HEK293 (cell line): ENCODE results near the gene GNA12.
"Not testable (repeated sequence)": the region's sequence is repeated elsewhere in the genome, so short reads cannot be mapped to it uniquely, and the experiment has no call there.

ENCODE experiments used
- CTCF ChIA-PET: fragments of 350-600 bp; formaldehyde crosslinking; extraction: SDS; loops from one replicate; lab custom pipeline; 2021; ENCODE audit warnings: antibody characterized with exemption; lab: Yijun Ruan, JAX
- POLR2A ChIA-PET: fragments of 300-600 bp; formaldehyde crosslinking; extraction: SDS; loops from one replicate; lab custom pipeline; 2020; ENCODE audit warnings: antibody characterized with exemption, inconsistent platforms; lab: Yijun Ruan, JAX
- H3K27ac ChIP-seq: fragments of 200-500 bp; sonication (Bioruptor generic); 2 replicates; pipeline ENCODE4 v1.5.1; 2014; ENCODE audit warnings: low read depth, low read length, control low read depth, inconsistent platforms; ENCODE audit errors: extremely low read depth
- H3K36me3 ChIP-seq, 2 experiments: fragments of 200-500 bp in 1 of 2; sonication (Bioruptor generic) in 1 of 2; 1 replicate in 1 of 2; 2 replicates in 1 of 2; pipeline ENCODE4 v1.5.1; 2014 to 2017; ENCODE audit warnings: inconsistent platforms in 2 of 2, low read length in 2 of 2; ENCODE audit not compliant: control insufficient read depth in 2 of 2, insufficient read depth in 1 of 2
- H3K4me1 ChIP-seq: fragments of 200-500 bp; sonication (Bioruptor generic); 2 replicates; pipeline ENCODE4 v1.5.1; 2014; ENCODE audit warnings: mild to moderate bottlenecking, low read length, inconsistent platforms; ENCODE audit not compliant: control insufficient read depth, insufficient read depth
- H3K4me3 ChIP-seq: 2 replicates; pipeline ENCODE4 v1.5.1; 2011; ENCODE audit warnings: low read depth, mild to moderate bottlenecking, control low read depth, low read length, moderate library complexity
- H3K9me3 ChIP-seq: fragments of 200-500 bp; sonication (Bioruptor generic); 2 replicates; pipeline ENCODE4 v1.5.1; 2014; ENCODE audit warnings: low read depth, low read length, inconsistent platforms; ENCODE audit not compliant: control insufficient read depth, insufficient read depth
- KLF10 ChIP-seq: fragments of 450-650 bp; IDR thresholded peaks from 2 replicates; pipeline ENCODE4 v1.5.1; 2018; ENCODE audit warnings: missing biosample characterization, mild to moderate bottlenecking, missing genetic modification characterization
- KLF8 ChIP-seq: fragments of 450-650 bp; formaldehyde crosslinking; IDR thresholded peaks from 2 replicates; pipeline ENCODE4 v1.5.1; 2016; ENCODE audit warnings: missing biosample characterization, missing genetic modification characterization
- PRDM10 ChIP-seq: fragments of 450-650 bp; formaldehyde crosslinking; IDR thresholded peaks from 2 replicates; pipeline ENCODE4 v1.5.1; 2016; ENCODE audit warnings: missing biosample characterization, missing genetic modification characterization
- RBAK ChIP-seq: fragments of 450-650 bp; formaldehyde crosslinking; IDR thresholded peaks from 2 replicates; pipeline ENCODE4 v1.5.1; 2016; ENCODE audit warnings: missing biosample characterization, missing genetic modification characterization
- SP2 ChIP-seq: fragments of 450-650 bp; formaldehyde crosslinking; IDR thresholded peaks from 2 replicates; pipeline ENCODE4 v1.5.1; 2016; ENCODE audit warnings: missing biosample characterization, missing genetic modification characterization
- TCF7L2 ChIP-seq: IDR thresholded peaks from 2 replicates; pipeline ENCODE4 v1.6.1; 2011; ENCODE audit warnings: low read depth, mild to moderate bottlenecking, inconsistent platforms, low read length, moderate library complexity, borderline replicate concordance
- ZBTB48 ChIP-seq: fragments of 450-650 bp; formaldehyde crosslinking; IDR thresholded peaks from 2 replicates; pipeline ENCODE4 v1.5.1; 2016; ENCODE audit warnings: missing biosample characterization, missing genetic modification characterization
- ZNF202 ChIP-seq: fragments of 450-650 bp; formaldehyde crosslinking; IDR thresholded peaks from 2 replicates; pipeline ENCODE4 v1.5.1; 2016; ENCODE audit warnings: missing biosample characterization, missing genetic modification characterization, borderline replicate concordance
- ZNF221 ChIP-seq: fragments of 450-650 bp; formaldehyde crosslinking; IDR thresholded peaks from 2 replicates; pipeline ENCODE4 v1.5.1; 2017; ENCODE audit warnings: missing biosample characterization, missing genetic modification characterization, borderline replicate concordance
- ZNF404 ChIP-seq: fragments of 450-650 bp; formaldehyde crosslinking; IDR thresholded peaks from 2 replicates; pipeline ENCODE4 v1.5.1; 2017; ENCODE audit warnings: missing biosample characterization, missing genetic modification characterization
- ZNF555 ChIP-seq: fragments of 450-650 bp; formaldehyde crosslinking; conservative IDR thresholded peaks from 2 replicates; pipeline ENCODE4 v1.5.1; 2017; ENCODE audit warnings: missing biosample characterization, mild to moderate bottlenecking, missing genetic modification characterization, inconsistent platforms
- ZNF558 ChIP-seq: fragments of 450-650 bp; formaldehyde crosslinking; IDR thresholded peaks from 2 replicates; pipeline ENCODE4 v1.5.1; 2016; ENCODE audit warnings: missing biosample characterization, missing genetic modification characterization
- ZNF610 ChIP-seq: fragments of 450-650 bp; formaldehyde crosslinking; IDR thresholded peaks from 2 replicates; pipeline ENCODE4 v1.5.1; 2016; ENCODE audit warnings: missing biosample characterization, missing genetic modification characterization, borderline replicate concordance
- TF ChIP-seq, protein P1 (sequence below): fragments of 450-650 bp; formaldehyde crosslinking; IDR thresholded peaks from 2 replicates; pipeline ENCODE4 v1.5.0; 2017; ENCODE audit warnings: missing biosample characterization, missing genetic modification characterization, borderline replicate concordance

GNA12 gene

DNA sequence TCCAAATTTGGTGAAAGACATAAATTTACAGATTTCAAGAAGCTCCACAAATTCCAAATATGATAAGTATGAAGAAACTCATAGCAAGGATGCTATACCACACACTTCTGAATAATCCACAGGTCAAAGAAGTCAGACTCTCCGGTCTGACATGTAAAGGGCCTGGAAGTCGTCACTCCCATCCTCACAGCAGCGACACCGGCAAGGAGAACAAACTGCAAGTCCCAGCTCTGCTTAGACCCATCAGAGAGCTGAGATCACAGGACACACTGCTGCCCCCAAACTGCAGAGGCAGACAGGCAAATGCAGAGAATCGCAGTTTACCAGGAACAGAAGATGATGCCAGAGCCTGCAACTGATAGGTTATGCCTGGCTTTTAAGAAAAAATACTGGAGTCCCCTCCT is 94.1 kb downstream of the GNA12 start:
- peak; percentile 86 for TF ChIP-seq ZNF558 (tag by site-specific recombination)
- no peak for TF ChIP-seq ZNF202 (tag by site-specific recombination)
- ChIA-PET POLR2A (no interaction called here), CTCF (no interaction called here)

DNA sequence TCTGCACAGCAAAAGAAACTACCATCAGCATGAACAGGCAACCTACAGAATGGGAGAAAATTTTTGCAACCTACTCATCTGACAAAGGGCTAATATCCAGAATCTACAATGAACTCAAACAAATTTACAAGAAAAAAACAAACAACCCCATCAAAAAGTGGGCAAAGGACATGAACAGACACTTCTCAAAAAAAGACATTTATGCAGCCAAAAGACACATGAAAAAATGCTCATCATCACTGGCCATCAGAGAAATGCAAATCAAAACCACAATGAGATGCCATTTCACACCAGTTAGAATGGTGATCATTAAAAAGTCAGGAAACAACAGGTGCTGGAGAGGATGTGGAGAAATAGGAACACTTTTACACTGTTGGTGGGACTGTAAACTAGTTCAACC is 95.4 kb downstream of the GNA12 start:
- CTCF ChIA-PET, H3K9me3 ChIP-seq, H3K4me1 ChIP-seq, H3K27ac ChIP-seq, H3K4me3 ChIP-seq, H3K36me3 ChIP-seq, POLR2A ChIA-PET: not testable (repeated sequence)

More for the DNA sequence above, 94.1 kb downstream of the GNA12 start:
- no peaks in the 10 kb centered on the region for H3K9me3 ChIP-seq
- no peaks in the 10 kb centered on the region for H3K4me1 ChIP-seq
- H3K27ac ChIP-seq: no peak overlapping the region
- H3K4me3 ChIP-seq: no peak overlapping the region
- no peaks in the 10 kb centered on the region for H3K36me3 ChIP-seq

DNA sequence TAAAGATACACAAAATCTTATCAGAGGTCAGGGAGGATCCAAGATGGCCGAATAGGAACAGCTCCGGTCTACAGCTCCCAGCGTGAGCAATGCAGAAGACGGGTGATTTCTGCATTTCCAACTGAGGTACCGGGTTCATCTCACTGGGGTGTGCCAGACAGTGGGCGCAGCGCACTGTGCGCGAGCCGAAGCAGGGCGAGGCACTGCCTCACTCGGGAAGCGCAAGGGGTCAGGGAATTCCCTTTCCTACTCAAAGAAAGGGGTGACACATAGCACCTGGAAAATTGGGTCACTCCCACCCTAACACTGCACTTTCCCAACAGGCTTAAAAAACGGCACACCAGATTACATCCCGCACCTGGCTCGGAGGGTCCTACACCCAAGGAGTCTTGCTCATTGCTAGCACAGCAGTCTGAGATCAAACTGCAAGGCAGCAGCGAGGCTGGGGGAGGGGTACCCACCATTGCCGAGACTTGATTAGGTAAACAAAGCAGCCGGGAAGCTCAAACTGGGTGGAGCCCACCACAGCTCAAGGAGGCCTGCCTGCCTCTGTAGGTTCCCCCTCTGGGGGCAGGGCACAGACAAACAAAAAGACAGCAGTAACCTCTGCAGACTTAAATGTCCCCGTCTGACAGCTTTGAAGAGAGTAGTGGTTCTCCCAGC is 100.5 kb downstream of the GNA12 start:
- H3K9me3 ChIP-seq, POLR2A ChIA-PET, H3K27ac ChIP-seq, H3K36me3 ChIP-seq, CTCF ChIA-PET, H3K4me3 ChIP-seq, H3K4me1 ChIP-seq: not testable (repeated sequence)

DNA sequence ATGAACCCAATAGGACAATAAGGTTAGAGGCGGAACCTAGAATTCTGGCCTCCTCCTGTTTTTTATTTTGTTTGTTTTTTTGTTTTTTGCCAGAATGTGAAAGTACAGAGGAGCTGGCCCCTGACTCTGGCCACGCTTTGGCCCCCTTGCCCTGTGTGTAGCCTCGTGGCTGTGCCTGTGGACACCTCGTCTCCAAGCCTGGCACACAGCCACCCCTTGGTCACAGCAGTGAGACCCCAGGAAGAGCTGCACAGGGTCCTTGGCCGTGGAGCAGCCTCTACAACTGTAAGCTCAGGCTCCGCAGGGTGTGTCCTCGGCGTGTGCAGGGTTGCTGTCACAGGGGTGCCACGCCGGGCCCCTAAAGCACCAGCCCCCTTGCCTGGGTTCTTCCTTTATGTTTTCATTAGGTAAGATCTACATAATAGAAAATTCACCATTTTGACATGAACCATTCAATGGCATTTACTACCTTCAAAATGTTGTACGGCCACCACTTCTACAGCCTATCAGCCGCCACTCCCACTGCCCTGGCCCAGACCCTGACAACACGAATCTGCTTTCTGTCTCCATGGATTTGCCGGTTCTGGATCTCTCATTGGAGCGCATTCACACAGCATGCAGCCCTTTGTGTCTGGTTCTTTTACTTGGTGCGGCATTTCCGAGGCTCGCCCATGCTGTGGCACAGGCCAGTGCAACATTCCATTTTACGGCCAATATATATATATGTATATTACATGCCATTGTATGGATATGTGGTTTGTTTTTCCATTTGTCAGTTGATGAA is 105.2 kb downstream of the GNA12 start:
- no peaks in the 10 kb centered on the region for H3K4me1 ChIP-seq
- POLR2A ChIA-PET: no interaction called here
- no peak overlapping the region for H3K4me3 ChIP-seq
- H3K27ac ChIP-seq: no peak overlapping the region
- CTCF ChIA-PET: interaction anchor here (0.7 to 1.2 kb wide), 2 partner anchors 29 to 66 kb away, joined by 4 read pairs; no protein-coding TSS in a partner anchor
- no peaks in the 10 kb centered on the region for H3K9me3 ChIP-seq
- no peaks in the 10 kb centered on the region for H3K36me3 ChIP-seq
- TF ChIP-seq ZNF404 (no peak), PRDM10 (tag by site-specific recombination) (no peak), RBAK (tag by site-specific recombination) (no peak), SP2 (no peak), ZBTB48 (no peak), KLF8 (tag by site-specific recombination) (no peak), ZNF555 (no peak), KLF10 (tag by site-specific recombination) (no peak), ZNF221 (tag by site-specific recombination) (no peak), TCF7L2 (no peak), ZNF610 (tag by site-specific recombination) (no peak)
- TF ChIP-seq, protein P1, sequence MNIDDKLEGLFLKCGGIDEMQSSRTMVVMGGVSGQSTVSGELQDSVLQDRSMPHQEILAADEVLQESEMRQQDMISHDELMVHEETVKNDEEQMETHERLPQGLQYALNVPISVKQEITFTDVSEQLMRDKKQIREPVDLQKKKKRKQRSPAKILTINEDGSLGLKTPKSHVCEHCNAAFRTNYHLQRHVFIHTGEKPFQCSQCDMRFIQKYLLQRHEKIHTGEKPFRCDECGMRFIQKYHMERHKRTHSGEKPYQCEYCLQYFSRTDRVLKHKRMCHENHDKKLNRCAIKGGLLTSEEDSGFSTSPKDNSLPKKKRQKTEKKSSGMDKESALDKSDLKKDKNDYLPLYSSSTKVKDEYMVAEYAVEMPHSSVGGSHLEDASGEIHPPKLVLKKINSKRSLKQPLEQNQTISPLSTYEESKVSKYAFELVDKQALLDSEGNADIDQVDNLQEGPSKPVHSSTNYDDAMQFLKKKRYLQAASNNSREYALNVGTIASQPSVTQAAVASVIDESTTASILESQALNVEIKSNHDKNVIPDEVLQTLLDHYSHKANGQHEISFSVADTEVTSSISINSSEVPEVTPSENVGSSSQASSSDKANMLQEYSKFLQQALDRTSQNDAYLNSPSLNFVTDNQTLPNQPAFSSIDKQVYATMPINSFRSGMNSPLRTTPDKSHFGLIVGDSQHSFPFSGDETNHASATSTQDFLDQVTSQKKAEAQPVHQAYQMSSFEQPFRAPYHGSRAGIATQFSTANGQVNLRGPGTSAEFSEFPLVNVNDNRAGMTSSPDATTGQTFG (tag by site-specific recombination): no peak
- TF ChIP-seq, all 188 proteins: peak for 0
